Kidney glomerular epithelial cell (primary cell): ENCODE measurements around the gene CAPN14.

ENCODE experiments used
- DNase-seq: peaks from one replicate; lab custom pipeline; 2025; lab: John Stamatoyannopoulos, UW

Gene CAPN14

GRCh38 chr2:31226266-31226665 is 9.0 kb upstream of the CAPN14 start:
- DNase-seq = no peak

DNA sequence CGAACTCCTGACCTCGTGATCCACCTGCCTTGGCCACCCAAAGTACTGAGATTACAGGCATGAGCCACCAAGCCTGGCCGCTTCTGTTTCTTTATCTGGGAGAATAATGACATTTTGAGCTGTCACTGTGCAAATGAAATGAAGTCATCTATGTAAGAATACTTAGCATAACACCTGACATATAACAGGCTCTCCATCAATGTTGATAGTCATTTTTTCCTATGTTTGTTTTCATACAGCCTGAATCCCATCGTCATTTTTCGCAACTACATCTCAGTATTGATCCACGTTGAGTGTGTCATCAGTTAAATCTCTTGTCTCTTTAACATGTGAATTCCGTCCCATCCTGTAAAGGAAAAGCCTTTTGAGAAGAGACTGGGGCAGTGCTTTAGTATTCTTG is 6.4 kb upstream of the CAPN14 start:
- no peak for DNase-seq

DNA sequence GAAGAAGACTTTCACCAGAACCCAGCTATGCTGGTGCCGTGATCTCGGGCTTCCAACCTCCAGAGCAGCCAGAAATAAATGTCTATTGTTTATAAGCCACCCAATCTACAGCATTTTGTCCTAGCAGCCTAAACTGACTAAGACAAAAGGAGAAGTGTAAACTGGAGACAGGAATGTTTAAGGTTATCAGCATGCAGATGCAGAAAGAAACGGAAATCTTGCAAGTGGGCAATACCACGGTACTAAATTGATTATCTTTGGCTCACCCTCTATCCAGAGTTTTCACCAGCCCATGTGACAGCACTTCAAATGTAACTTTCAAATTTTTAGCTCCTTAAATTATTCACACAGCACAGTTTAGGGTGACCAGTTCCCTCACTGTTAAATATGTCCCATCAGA is 5.7 kb upstream of the CAPN14 start:
- DNase-seq = no peak

- DNase-seq = no peak
Observed at GRCh38 chr2:31222071-31222470, 4.8 kb upstream of the CAPN14 start.

GRCh38 chr2:31221544-31221943 is 4.2 kb upstream of the CAPN14 start:
- no peak for DNase-seq

DNA sequence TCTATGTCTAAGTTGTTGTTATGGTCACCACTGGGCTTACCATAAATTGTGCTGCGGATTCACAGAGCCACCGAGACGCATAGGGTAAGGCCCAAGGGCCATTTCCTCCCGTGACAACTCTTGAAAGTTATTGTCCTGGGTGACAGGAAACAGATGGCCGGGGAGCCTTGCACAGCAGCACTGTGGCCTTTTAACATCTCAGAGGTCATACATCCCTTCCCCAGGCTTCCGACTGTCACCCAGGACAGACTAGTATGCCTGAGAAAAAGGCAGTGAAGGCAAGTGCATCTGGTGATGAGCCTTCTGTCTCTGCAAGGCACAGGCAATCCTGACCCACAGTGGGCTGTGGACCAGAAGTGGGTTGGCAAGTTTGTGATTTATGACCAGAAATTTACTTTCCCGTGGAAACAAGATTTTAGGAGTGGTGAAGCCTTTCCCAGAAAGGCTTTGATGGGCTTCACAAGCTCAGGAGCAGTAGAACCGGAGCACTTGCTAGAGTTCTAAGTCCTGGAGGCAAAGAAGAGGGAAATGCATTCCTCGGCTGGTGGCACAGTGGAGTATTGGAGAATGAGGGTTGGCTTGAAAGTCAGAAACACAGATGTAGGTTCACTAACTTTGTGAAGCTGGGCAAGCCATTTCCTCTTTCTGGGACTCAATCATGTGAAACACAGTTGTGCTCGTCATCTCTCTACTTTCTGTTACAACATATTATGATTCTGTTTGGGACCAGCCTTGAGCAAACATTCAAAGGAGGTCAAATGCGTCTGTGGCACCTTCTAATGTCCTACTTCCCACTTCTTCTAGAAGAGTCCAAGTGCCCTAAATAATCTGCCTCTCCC is 2.0 kb upstream of the CAPN14 start:
- DNase-seq = no peak

- no peak for DNase-seq
Observed at GRCh38 chr2:31216734-31217133, 581 bp downstream of the CAPN14 start.

GRCh38 chr2:31214444-31214915 is 2.8 kb downstream of the CAPN14 start:
- no peak for DNase-seq

DNA sequence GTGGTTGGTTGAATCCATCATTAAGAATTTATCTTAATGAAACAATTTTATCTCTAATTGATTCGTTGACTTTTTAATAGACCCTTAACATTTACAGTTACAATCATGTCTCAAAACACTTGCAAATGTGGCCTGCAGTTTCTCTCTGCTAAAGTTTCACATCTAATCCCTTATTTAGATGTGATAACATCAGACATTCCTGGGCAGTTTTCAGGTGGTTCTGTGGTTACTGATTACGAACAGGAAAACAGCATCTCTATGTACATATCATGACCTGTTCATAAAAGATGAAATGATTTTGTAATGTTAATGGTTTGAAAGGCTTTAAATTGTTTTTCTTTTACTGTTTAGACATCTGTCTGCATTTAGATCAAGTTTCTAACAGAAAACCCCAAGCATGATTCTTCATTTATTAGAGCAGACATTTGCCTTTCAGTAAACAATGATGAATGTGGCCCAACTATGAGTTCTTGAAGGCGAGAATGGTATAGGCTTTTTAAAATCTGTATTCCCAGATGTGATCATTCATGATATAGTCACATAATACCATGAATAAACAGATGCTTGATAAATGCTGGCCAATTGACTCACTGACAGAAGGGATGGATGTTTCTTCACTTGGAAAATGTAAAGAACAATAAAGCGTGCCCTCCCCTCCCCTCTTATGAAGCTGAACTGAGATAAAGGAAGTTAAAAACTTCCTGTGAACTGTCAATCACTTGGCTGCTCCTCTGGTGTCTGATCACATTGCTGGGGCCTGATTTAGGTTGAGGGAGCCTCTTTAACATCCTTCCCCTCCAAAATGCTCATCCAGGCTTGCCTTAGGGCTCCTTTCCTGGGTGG is 3.5 kb downstream of the CAPN14 start:
- no peak for DNase-seq

- DNase-seq = no peak
Observed at GRCh38 chr2:31212659-31213600, 4.4 kb downstream of the CAPN14 start.

GRCh38 chr2:31208240-31208639 is 9.1 kb downstream of the CAPN14 start:
- DNase-seq = no peak

DNA sequence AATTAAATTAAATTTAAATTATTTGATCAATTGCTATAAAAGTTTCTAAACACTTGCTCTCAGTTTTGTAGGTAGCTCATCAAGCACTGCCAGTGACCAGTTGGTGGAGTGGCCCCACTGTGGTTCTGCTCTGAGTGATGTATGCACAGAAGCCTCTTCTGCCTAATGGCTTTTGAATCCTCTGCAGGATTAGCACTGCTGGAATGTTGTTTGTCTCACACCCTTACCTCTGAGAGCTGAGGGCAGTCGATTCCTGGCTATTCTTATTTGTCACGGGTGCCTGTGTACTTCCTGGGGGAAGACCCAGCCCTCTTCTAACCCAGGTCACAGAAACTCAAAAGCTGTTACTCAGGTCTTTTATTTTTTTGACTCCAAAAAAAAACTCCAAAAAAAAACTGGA is 9.5 kb downstream of the CAPN14 start:
- no peak for DNase-seq

DNA sequence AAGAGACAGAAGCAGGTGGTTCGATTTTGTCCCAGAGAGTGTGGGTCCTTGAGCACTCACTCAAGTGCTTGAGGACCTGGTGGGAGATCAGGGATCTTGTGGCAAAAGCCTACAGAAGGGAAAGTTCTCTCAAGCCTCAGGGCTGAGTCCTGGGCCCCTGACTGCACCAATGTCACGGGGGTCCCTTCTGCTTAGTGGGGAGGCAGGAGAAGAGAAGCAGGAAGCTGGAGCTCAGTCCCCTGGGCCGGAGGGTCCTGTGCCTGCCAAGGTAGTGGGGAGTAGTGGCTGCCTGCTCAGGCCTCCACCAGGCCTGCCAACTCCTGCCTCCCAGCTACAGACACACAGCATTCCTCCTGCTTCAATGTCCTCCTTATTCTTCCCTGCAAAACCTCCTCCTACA is 11.7 kb downstream of the CAPN14 start:
- DNase-seq = no peak

DNA sequence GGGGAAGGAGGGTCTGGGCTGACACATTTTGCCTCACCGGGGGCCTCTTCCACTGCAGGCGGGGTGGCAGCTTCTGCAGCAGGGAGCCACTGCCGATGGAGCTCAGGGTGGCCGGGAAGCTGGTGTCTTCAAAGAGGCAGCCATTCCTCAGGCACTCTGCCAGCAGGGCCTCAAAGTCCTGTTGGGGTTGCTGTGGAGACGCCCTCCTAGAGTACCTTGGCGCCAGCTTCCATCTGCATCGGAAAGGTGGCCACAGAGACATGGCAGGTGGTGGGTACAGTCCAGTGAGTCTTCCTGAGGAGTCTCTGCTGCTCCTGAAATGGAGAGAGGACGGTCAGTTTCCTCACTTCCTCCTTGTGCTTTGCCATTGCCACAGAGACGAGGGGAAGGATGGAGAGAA is 12.1 kb downstream of the CAPN14 start:
- DNase-seq = no peak

- no peak for DNase-seq
Observed at GRCh38 chr2:31204783-31205182, 12.5 kb downstream of the CAPN14 start.

- DNase-seq = no peak
Observed at GRCh38 chr2:31203916-31204315, 13.4 kb downstream of the CAPN14 start.

DNA sequence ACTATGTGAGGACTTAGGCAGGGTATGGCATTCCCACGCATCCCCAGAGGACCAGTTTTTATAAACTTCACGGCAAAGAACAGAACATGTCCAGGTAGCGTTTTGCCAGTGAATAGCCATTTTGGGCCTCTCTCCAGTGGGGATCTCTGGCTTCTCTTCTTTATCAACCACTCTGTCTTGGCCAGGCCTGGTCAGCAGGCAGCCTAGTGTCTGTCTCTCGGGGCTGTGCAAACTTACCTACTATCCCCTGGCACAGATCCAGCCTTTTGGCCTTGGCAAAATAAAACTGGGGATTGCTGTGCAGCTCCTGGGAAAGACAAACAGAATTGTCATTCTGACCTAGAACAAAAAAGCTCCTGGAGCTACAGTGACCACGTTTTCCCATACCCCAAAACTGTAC is 14.5 kb downstream of the CAPN14 start:
- DNase-seq = no peak

DNA sequence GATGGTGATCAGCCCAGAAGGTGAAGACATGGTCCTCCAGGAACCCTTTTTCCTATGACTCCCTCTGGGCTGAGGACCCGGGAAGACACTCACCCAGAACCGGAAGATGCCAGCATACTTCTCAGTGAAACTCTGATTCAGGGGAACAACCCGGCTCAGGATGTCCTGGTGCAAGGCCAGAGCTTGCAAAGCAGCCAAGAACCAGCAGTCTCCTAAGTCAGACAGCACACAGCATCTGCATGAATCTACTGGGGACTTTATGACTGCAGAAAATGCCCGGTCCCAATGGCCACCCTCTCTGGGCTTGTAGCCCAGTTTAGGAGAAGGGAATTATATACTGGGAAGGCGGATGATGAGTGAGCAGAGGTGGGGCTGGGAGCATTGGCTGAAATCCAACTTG is 15.3 kb downstream of the CAPN14 start:
- DNase-seq = no peak

GRCh38 chr2:31200972-31201371 is 16.3 kb downstream of the CAPN14 start:
- no peak for DNase-seq

DNA sequence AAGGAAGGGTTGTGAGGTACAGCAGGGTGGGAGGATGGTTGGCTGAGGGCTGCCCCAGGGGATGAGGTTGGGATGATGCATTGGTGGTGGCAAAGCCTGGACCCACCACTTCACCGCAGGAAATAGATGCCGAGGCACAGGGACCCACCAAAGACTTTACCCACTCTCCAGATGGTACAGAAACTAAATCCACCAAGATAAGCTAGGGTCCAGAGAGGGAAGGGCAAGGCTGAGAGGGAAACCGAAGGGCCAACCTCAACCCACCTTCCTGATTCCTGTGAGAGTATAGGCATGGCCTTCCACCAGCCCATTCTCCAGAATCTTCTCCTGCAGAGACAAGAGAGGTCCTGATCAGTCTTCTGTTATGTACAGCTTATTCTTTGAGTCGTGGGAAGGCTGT is 18.1 kb downstream of the CAPN14 start:
- no peak for DNase-seq

DNA sequence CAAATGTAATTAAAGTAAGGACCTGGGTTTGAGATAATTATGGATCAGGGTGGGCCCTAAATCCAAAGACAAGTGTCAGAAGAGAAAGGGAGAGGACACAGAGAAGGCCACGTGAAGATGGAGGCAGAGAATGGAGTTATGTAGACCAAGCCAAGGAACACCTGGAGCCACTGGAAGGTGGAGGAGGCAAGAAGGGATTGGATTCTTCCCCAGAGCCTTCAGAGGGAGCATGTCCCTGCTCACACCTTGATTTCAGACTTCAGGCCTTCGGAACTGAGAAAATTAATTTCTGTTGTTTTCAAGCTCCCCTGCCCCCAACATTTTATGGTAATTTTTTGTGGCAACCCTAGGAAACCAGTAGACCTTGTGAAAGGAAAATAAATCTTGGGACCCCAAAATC is 19.6 kb downstream of the CAPN14 start:
- DNase-seq = no peak

DNA sequence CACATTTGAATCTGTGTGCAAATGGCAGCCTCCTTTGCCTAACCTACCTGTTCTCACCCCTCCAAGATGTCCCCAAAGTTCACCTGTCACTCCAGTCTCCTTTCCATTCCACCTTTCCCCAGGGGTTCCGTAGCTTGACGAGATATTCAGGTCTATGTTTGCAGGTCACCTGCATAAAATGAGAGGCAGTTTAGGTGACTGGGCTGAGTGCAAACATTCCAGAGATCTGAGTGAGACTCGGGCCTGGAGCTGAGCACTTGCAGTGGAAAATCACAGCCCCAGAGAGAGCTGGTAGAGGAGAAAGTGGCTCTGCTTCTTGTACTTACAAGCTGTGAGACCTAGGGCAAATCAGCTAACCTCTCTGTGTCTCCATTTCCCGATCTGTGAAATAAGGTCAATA is 20.1 kb downstream of the CAPN14 start:
- no peak for DNase-seq
